ENCODE results near the gene TRAPPC6A. TPM values are rescaled to one million over a fixed set of nuclear protein-coding genes. Genes with fewer than 3 reads are reported as not detected.
A peak's percentile ranks its signal among the peaks of the same experiment; 100 is the strongest.

TRAPPC6A gene
- 59.7 to 75.8 TPM (median 67.1 TPM) in 3 replicates for total RNA-seq (2021)
- Bru-seq, nascent RNA, result percentile 59 among the genes with signal in this experiment
- long read RNA-seq, experiment 1, transcript TRAPPC6A-201 (6 exons, 805 nt), result major isoform, 28 of 62 reads
- long read RNA-seq, experiment 1, transcript TRAPPC6A-202 (6 exons, 758 nt), result minor isoform, 21 of 62 reads
- long read RNA-seq, experiment 1, transcript TRAPPC6A-205 (5 exons, 514 nt), result minor isoform, 5 of 62 reads
- long read RNA-seq, experiment 1, partial matches to known transcripts, result 2 of 62 reads
- long read RNA-seq, experiment 1, other reads (novel, unspliced or antisense), result 4 of 62 reads
- long read RNA-seq, experiment 2, transcript TRAPPC6A-201 (6 exons, 805 nt), result major isoform, 34 of 78 reads
- long read RNA-seq, experiment 2, transcript TRAPPC6A-205 (5 exons, 514 nt), result minor isoform, 9 of 78 reads
- long read RNA-seq, experiment 2, transcript TRAPPC6A-202 (6 exons, 758 nt), result minor isoform, 16 of 78 reads
- long read RNA-seq, experiment 2, transcript TRAPPC6A-204 (5 exons, 695 nt), result minor isoform, 8 of 78 reads
- long read RNA-seq, experiment 2, partial matches to known transcripts, result 4 of 78 reads
- long read RNA-seq, experiment 2, other reads (novel, unspliced or antisense), result 7 of 78 reads
- long read RNA-seq, experiment 3, partial matches to known transcripts, result 0 of 4 reads
- long read RNA-seq, experiment 3, other reads (novel, unspliced or antisense), result 0 of 4 reads

GRCh38 chr19:45177817-45178261, at the start of gene TRAPPC6A:
Gene TRAPPC6A (minus strand): TSS chr19:45178237. CDS start chr19:45178218, 19 bp downstream.
- Mint-ChIP-seq H3K27ac (peak within 1 kb of the TSS; percentile 94), H3K4me3 (peak within 1 kb of the TSS; percentile 90), H3K4me1 (peaks cover 8% of the 10 kb centered on the region; the same call in 1 of the 2 replicates), H3K27me3 (ENCODE audit: low read depth) (peaks cover 8% of the 10 kb centered on the region; the same call in 1 of the 2 replicates), H3K9me3 (no peaks in the 10 kb centered on the region), H3K36me3 (no peaks in the 10 kb centered on the region)
- ChIA-PET POLR2A (interaction anchor here (0.7 to 2.5 kb wide), 4 partner anchors 9 to 1967 kb away, joined by 3 to 14 read pairs (median 8); partner anchors contain the start of genes PPP1R37 and SIX5), CTCF (interaction anchor here (0.6 to 2.4 kb wide), 34 partner anchors 10 to 308 kb away, joined by 3 to 73 read pairs (median 5); partner anchors contain the start of genes GEMIN7, NKPD1 and PPP1R37)
- TF ChIP-seq ZNF416 (CRISPR knock-in tag; IDR thresholded peaks at IDR 0.05) (0 out of 2 replicates have a peak, but pooled peaks have one; percentile 31), RORB (CRISPR knock-in tag; IDR thresholded peaks at IDR 0.05) (no peak)
- DNase-seq (ENCODE audit: low spot score) (peak; percentile 36), ATAC-seq (no peak; the same call in 1 of the 2 replicates)

- no peak for DNase-seq (ENCODE audit: low spot score)
These were observed 46.6 kb upstream of the TRAPPC6A start for GRCh38 chr19:45224645-45225044.

GRCh38 chr19:45223879-45224278, 45.8 kb upstream of the TRAPPC6A start:
- 0 out of 2 replicates have a peak, but pooled peaks cover 3% of the 10 kb centered on the region for H3K4me1 Mint-ChIP-seq
- POLR2A ChIA-PET, result interaction anchor here (0.7 kb wide), 1 partner anchor 150 kb away, joined by 3 read pairs; no protein-coding TSS in a partner anchor
- no peak for ATAC-seq
- no peak overlapping the region for H3K4me3 Mint-ChIP-seq
- DNase-seq (ENCODE audit: low spot score), result no peak
- no peak overlapping the region for H3K27ac Mint-ChIP-seq
- CTCF ChIA-PET, result interaction anchor here (1.5 kb wide), 1 partner anchor 25 kb away, joined by 4 read pairs; no protein-coding TSS in a partner anchor
- peaks cover 40% of the 10 kb centered on the region for H3K27me3 Mint-ChIP-seq (ENCODE audit: low read depth)
- H3K9me3 Mint-ChIP-seq, result no peaks in the 10 kb centered on the region
- H3K36me3 Mint-ChIP-seq, result no peaks in the 10 kb centered on the region
- no peak for TF ChIP-seq STAT6 (CRISPR knock-in tag; conservative IDR thresholded peaks at IDR 0.05; ENCODE audit: low read depth)
- peak; percentile 48; the same call in 1 of the 2 replicates for TF ChIP-seq GTF2I (CRISPR knock-in tag; conservative IDR thresholded peaks at IDR 0.05)
- no peak for TF ChIP-seq HMGXB4 (CRISPR knock-in tag; IDR thresholded peaks at IDR 0.05)
- no peak for TF ChIP-seq AFF4 (CRISPR knock-in tag; IDR thresholded peaks at IDR 0.05; ENCODE audit: borderline replicate concordance)
- TF ChIP-seq CREB1 (CRISPR knock-in tag; IDR thresholded peaks at IDR 0.05), result no peak
- TF ChIP-seq ATF2 (CRISPR knock-in tag; IDR thresholded peaks at IDR 0.05; ENCODE audit: borderline replicate concordance, low read depth), result no peak

More at GRCh38 chr19:45224645-45225044, 46.6 kb upstream of the TRAPPC6A start:
- Mint-ChIP-seq H3K36me3 (no peaks in the 10 kb centered on the region), H3K9me3 (no peaks in the 10 kb centered on the region), H3K27ac (no peak overlapping the region), H3K4me1 (0 out of 2 replicates have a peak, but pooled peaks cover 3% of the 10 kb centered on the region), H3K27me3 (ENCODE audit: low read depth) (peaks cover 35% of the 10 kb centered on the region), H3K4me3 (no peak overlapping the region)
- CTCF ChIA-PET, result no interaction called here
- no peak for ATAC-seq
- TF ChIP-seq MLX (CRISPR knock-in tag; IDR thresholded peaks at IDR 0.05), result no peak
- no peak for TF ChIP-seq CBFB (CRISPR knock-in tag; IDR thresholded peaks at IDR 0.05; ENCODE audit: low read depth)
- TF ChIP-seq TP53 (CRISPR knock-in tag; IDR thresholded peaks at IDR 0.05), result no peak
- no peak for TF ChIP-seq NR2C2 (CRISPR knock-in tag; IDR thresholded peaks at IDR 0.05)
- TF ChIP-seq ZNF425 (CRISPR knock-in tag; conservative IDR thresholded peaks at IDR 0.05), result no peak
- POLR2A ChIA-PET, result no interaction called here
